Vagina (tissue), 2 donors: ENCODE results near the gene SHISA4. TPM values are rescaled to one million over a fixed set of nuclear protein-coding genes. Genes with fewer than 3 reads are reported as not detected.

Source experiments
- DNase-seq, 2 donors: peaks; one replicate each; pipeline ENCODE4 v3.0.0-alpha.2; 2017; ENCODE audit errors: extremely low spot score in 2 of 2
- H3K27ac ChIP-seq: fragments of 200-600 bp; sonication (generic); one replicate; pipeline ENCODE4 v1.5.1; 2019
- H3K27me3 ChIP-seq: fragments of 200-600 bp; sonication (generic); one replicate; pipeline ENCODE4 v1.5.1; 2019
- H3K36me3 ChIP-seq, 2 donors: fragments of 200-600 bp; sonication (generic); one replicate each; pipeline ENCODE4 v1.5.1; 2017 to 2019
- H3K4me1 ChIP-seq: fragments of 200-600 bp; sonication (generic); one replicate; pipeline ENCODE4 v1.5.1; 2019
- H3K4me3 ChIP-seq, 2 donors: fragments of 200-600 bp; sonication (generic); 1 replicate in 1 of 2; 2 replicates in 1 of 2; pipeline ENCODE4 v1.5.1; 2016 to 2019
- H3K9me3 ChIP-seq: fragments of 200-600 bp; sonication (generic); one replicate; pipeline ENCODE4 v1.5.1; 2019
- POLR2A ChIP-seq, 2 donors: fragments of 450-650 bp; IDR thresholded peaks; one replicate each; pipeline ENCODE4 v1.6.1; 2017; ENCODE audit warnings: antibody characterized with exemption in 2 of 2, mild to moderate bottlenecking in 2 of 2, moderate library complexity in 2 of 2
- POLR2AphosphoS5 ChIP-seq, 2 donors: sonication (generic); formaldehyde crosslinking; IDR thresholded peaks; one replicate each; pipeline ENCODE4 v1.9.0; 2017; ENCODE audit warnings: antibody characterized with exemption in 2 of 2, mild to moderate bottlenecking in 2 of 2, low read depth in 1 of 2; ENCODE audit not compliant: insufficient read depth in 1 of 2
- intact Hi-C: fragments of 100-400 bp; cut with DNase I; formaldehyde crosslinking; loops from one replicate; pipeline ENCODE4 v1.15.1; 2023
- total RNA-seq: library from RNA; depleted of rRNA; stranded (reverse); fragments of >200 nt; gene quantifications from one replicate; pipeline ENCODE4 v1.2.3, GENCODE V29; 2016
- TF ChIP-seq, protein P1 (sequence below), 3 experiments: fragments of 450-650 bp in 2 of 3; fragments of 200-600 bp in 1 of 3; sonication (generic) in 1 of 3; IDR thresholded peaks; one replicate each; pipeline ENCODE4 v1.5.1; 2017 to 2019; ENCODE audit warnings: antibody characterized with exemption in 3 of 3, mild to moderate bottlenecking in 2 of 3, moderate library complexity in 2 of 3

Gene SHISA4
- total RNA-seq, 1 donor from 2014 or later: 16.2 TPM

- no peak for TF ChIP-seq POLR2AphosphoS5 (IDR thresholded peaks at IDR 0.05; ENCODE audit: insufficient read depth in 1 of 2, low read depth in 1 of 2)
- no peak for TF ChIP-seq POLR2A (IDR thresholded peaks at IDR 0.05)
- TF ChIP-seq, protein P1, sequence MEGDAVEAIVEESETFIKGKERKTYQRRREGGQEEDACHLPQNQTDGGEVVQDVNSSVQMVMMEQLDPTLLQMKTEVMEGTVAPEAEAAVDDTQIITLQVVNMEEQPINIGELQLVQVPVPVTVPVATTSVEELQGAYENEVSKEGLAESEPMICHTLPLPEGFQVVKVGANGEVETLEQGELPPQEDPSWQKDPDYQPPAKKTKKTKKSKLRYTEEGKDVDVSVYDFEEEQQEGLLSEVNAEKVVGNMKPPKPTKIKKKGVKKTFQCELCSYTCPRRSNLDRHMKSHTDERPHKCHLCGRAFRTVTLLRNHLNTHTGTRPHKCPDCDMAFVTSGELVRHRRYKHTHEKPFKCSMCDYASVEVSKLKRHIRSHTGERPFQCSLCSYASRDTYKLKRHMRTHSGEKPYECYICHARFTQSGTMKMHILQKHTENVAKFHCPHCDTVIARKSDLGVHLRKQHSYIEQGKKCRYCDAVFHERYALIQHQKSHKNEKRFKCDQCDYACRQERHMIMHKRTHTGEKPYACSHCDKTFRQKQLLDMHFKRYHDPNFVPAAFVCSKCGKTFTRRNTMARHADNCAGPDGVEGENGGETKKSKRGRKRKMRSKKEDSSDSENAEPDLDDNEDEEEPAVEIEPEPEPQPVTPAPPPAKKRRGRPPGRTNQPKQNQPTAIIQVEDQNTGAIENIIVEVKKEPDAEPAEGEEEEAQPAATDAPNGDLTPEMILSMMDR (IDR thresholded peaks at IDR 0.05): no peak
- H3K27ac ChIP-seq: peak overlapping the region; percentile 72
- intact Hi-C loops: no loop called here
- no peak overlapping the region for H3K4me3 ChIP-seq
- no peaks in the 10 kb centered on the region for H3K27me3 ChIP-seq
- no peaks in the 10 kb centered on the region for H3K36me3 ChIP-seq
- no peaks in the 10 kb centered on the region for H3K9me3 ChIP-seq
- peaks cover 19% of the 10 kb centered on the region for H3K4me1 ChIP-seq
- DNase-seq: no peak
These were observed 37.4 kb downstream of the SHISA4 start for GRCh38 chr1:201925981-201926645.

DNA sequence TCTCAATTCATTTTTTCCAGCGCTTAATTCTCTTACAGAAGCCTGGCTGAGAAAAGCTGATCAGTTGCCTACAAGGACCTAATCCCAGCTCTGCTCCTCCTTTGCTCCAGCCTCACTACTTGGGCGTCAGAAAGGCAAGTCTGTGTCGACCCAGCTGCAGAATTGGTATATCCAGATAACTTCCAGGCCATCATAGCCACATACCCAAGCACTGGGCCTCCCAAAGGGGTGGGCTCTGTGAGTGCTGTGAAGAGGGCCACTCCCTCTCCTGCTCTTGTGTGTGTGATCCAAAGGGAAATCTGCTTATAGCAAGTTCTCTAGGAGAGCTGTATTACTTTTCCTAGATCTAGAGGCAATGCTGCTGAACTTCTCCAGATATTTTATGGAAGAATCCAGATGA is 39.6 kb downstream of the SHISA4 start:
- Histone ChIP-seq H3K4me3 (no peak overlapping the region), H3K36me3 (no peaks in the 10 kb centered on the region), H3K27me3 (no peaks in the 10 kb centered on the region), H3K27ac (peak overlapping the region; percentile 48), H3K4me1 (peaks cover 19% of the 10 kb centered on the region), H3K9me3 (no peaks in the 10 kb centered on the region)
- TF ChIP-seq, protein P1 (IDR thresholded peaks at IDR 0.05): no peak
- TF ChIP-seq POLR2AphosphoS5 (IDR thresholded peaks at IDR 0.05; ENCODE audit: insufficient read depth in 1 of 2, low read depth in 1 of 2): no peak
- TF ChIP-seq POLR2A (IDR thresholded peaks at IDR 0.05): no peak
- intact Hi-C loops: no loop called here
- DNase-seq: no peak

DNA sequence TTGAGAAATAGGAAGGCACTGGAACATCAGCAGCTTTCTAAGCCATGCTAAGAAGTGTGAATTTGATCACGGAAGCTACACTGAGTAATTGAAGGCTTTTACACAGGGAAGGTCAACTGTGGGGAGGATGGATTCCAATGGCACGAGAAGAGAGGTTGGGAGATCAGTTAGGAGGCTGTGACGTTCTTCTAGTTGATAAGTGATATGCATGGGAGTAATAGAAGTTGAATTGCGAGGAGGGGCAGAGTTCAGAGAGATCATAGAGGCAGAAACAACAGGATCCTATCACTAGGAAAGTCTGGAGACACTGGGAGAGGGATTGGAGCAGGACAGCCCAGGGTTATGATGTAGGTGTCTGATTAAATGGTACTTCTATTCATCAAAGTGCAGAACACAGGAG is 41.4 kb downstream of the SHISA4 start:
- intact Hi-C loops: no loop called here
- H3K9me3 ChIP-seq: no peaks in the 10 kb centered on the region
- no peak for DNase-seq
- H3K27me3 ChIP-seq: no peaks in the 10 kb centered on the region
- no peak overlapping the region for H3K4me3 ChIP-seq
- TF ChIP-seq, protein P1 (IDR thresholded peaks at IDR 0.05): no peak
- TF ChIP-seq POLR2A (IDR thresholded peaks at IDR 0.05) (no peak), POLR2AphosphoS5 (IDR thresholded peaks at IDR 0.05; ENCODE audit: insufficient read depth in 1 of 2, low read depth in 1 of 2) (no peak)
- H3K4me1 ChIP-seq: peaks cover 23% of the 10 kb centered on the region
- no peaks in the 10 kb centered on the region for H3K36me3 ChIP-seq
- no peak overlapping the region for H3K27ac ChIP-seq

DNA sequence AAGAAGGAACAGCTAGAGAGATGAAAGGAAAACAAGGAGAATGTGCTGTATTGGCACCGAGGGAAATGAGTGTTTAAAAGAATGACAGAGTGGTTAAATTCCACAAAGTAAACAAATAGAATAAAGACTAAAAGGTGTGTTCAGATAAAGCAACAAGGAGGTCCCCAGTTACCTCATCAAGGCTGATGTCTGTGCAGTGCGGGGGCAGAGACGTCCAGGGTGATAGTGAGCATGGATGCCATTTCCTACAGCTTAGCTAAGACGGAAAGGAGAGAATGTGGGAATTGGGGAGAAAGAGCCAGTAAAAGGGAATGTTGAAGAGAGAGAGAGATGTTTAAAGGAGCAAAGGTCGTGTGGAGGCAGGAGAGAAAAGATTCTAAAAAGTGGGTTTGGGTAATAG is 42.1 kb downstream of the SHISA4 start:
- Histone ChIP-seq H3K4me1 (peaks cover 18% of the 10 kb centered on the region), H3K27ac (no peak overlapping the region), H3K27me3 (no peaks in the 10 kb centered on the region), H3K4me3 (no peak overlapping the region), H3K9me3 (no peaks in the 10 kb centered on the region), H3K36me3 (no peaks in the 10 kb centered on the region)
- TF ChIP-seq POLR2AphosphoS5 (IDR thresholded peaks at IDR 0.05; ENCODE audit: insufficient read depth in 1 of 2, low read depth in 1 of 2) (no peak), POLR2A (IDR thresholded peaks at IDR 0.05) (no peak)
- TF ChIP-seq, protein P1 (IDR thresholded peaks at IDR 0.05): no peak
- no peak for DNase-seq
- intact Hi-C loops: no loop called here

GRCh38 chr1:201933840-201934430 is 45.2 kb downstream of the SHISA4 start:
- intact Hi-C loops: no loop called here
- H3K36me3 ChIP-seq: no peaks in the 10 kb centered on the region

More at GRCh38 chr1:201933840-201934430, 45.2 kb downstream of the SHISA4 start:
- Histone ChIP-seq H3K4me3 (no peak overlapping the region), H3K27me3 (no peaks in the 10 kb centered on the region), H3K4me1 (peaks cover 31% of the 10 kb centered on the region), H3K27ac (peak overlapping the region; percentile 60), H3K9me3 (no peaks in the 10 kb centered on the region)
- DNase-seq: no peak
- TF ChIP-seq POLR2AphosphoS5 (IDR thresholded peaks at IDR 0.05; ENCODE audit: insufficient read depth in 1 of 2, low read depth in 1 of 2) (no peak), POLR2A (IDR thresholded peaks at IDR 0.05) (no peak)
- TF ChIP-seq, protein P1 (IDR thresholded peaks at IDR 0.05): no peak
